NCI-H1092 treated with DMSO at 0.1 percent for 48 hours (cell line): Measurements from ENCODE around the gene BLM.
"Not testable (repeated sequence)": the region's sequence is repeated elsewhere in the genome, so short reads cannot be mapped to it uniquely, and the experiment has no call there.

Experiments used
- DNase-seq: peaks from one replicate; lab custom pipeline; 2025; lab: John Stamatoyannopoulos, UW

BLM gene

DNA sequence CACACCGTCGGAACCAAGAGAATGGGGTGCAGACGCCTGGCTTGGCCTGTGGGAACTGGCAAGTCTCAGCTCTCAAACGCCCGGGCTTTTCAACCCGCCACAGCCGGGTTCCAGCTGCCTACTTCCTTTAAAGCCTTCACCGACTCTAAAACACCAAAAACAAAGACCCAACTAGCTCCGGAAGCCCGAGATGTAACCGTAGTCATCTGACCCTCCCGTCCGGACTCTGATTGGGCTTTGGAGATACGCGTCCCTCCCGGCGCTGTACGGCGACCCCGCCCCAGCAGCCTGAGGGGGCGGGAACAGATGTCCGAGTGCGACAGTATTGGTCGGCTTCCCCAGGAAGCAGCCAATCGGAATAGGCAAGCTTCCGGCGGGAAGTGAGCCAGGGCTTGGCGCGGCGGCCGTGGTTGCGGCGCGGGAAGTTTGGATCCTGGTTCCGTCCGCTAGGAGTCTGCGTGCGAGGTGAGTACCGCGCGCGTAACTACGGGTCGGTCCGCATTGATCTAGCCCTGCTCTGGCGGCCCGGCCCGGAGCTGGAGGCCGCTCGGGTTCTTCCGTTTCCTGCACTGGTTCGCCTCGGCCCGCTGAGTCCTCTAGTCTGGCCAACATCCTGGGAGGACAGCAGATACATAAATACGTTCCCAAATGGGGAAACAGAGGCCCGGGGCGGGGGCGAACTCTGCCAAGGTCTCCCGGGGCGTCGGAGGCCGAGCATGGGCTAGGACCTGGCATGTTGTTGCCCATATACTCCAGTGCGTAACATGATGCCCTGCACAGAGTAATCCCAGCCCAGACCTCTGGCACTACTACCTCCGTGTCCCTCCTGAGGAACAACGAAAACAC is at the start of gene BLM:
BLM (plus strand) TSS at position 371 of the 846 bp plus-strand sequence. CDS start 30,047 bp downstream, outside the sequence.
- peak; percentile 95 for DNase-seq

DNA sequence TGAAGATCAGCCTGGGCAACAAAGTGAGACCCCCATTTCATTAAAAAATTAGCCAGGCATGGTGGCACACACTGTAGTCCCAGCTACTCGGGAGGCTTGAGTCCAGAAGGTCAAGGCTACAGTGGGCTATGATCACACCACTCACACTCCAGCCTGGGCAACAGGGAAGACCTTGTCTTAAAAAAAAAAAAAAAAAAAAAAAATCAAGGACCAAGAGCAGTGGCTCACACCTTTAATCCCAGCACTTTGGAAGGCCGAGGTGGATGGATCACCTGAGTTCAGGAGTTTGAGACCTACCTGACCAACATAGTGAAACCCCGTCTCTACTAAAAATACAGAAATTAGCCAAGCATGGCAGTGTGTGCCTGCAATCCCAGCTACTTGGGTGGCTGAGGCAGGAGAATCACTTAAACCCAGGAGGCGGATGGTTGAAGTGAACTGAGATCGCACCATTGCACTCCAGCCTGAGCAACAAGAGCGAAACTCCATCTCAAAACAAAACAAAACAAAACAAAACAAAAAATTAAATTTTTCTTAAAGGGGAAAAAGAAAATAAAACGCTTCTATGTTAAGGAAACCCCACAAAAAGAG is 49.3 kb upstream of the BLM start:
- not testable (repeated sequence) for DNase-seq

DNA sequence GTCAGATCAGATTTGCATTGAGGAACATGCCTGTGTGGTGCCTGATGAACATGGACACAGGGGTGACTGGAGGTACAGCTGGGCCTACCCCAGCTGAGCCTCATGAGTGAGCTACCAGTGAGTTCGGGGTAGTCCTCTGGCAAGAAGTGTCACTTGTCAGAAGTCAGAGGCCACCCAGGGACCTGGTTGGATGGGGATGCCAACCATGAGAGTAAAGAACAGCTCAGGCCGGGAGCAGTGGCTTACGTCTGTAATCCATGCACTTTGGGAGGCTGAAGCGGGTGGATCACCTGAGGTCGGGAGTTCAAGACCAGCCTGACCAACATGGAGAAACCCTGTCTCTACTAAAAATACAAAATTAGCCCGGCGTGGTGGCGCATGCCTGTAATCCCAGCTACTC is 46.5 kb upstream of the BLM start:
- DNase-seq = not testable (repeated sequence)

DNA sequence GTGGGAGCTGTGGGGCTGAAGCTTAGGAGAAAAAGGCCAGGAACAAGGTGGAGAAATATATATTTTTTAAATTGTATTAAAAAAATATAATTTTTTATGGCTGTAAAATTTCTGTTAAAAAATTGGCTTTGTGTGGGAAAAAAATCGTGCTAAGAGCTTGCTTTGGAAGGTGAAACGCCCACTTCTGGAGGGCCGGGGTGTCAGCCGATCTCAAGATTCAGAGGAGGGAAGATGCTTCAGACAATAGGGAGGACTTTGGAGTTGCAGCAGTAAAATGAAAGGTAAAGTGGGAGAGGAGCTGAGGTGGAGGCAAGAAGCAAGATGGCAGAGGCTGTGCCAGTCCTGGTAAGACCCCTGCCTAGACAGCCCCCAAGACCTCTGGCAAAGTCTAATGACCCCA is 45.9 kb upstream of the BLM start:
- DNase-seq = no peak

GRCh38 chr15:90673357-90673756 is 43.8 kb upstream of the BLM start:
- DNase-seq = not testable (repeated sequence)

DNA sequence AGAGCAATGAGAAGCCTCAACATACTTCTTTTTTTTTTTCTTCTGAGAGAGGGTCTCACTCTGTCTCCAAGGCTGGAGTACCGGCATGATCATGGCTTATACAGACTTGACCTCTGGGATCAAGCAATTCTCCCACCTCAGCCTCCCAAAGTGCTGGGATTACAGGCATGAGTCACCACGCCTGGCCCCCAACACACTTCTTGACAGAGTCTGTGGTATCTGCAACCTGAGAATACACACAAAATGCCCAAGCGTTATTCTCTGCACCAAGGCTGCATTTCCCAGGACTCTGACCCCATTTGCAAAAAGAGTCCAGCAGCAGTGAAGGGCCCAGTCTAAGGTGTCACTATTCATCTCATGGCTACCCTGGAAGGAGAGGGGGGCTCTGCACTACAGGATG is 42.7 kb upstream of the BLM start:
- DNase-seq = no peak

- DNase-seq = no peak
Observed at GRCh38 chr15:90675464-90675863, 41.7 kb upstream of the BLM start.

GRCh38 chr15:90677807-90678790 is 39.0 kb upstream of the BLM start:
- DNase-seq = no peak

DNA sequence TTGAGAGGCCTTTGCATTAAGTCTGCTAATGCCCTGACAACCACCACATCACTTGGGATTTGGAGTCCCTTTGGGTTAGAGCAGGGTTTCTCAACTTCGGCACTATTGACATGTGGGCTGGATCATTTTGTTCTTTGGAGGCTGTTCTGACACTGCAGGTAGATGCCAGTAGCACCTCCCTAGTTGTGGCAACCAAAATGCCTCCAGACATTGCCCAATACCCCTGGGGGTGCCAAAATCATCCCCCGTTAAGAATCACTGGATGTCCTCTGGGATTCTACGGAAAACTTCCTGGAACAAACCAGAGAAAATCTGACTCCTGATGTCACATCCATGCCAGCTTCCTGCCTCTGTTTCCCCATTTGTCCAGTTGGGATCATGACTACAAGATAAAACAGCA is 37.2 kb upstream of the BLM start:
- DNase-seq = no peak

GRCh38 chr15:90680371-90680935 is 36.7 kb upstream of the BLM start:
- DNase-seq = no peak

DNA sequence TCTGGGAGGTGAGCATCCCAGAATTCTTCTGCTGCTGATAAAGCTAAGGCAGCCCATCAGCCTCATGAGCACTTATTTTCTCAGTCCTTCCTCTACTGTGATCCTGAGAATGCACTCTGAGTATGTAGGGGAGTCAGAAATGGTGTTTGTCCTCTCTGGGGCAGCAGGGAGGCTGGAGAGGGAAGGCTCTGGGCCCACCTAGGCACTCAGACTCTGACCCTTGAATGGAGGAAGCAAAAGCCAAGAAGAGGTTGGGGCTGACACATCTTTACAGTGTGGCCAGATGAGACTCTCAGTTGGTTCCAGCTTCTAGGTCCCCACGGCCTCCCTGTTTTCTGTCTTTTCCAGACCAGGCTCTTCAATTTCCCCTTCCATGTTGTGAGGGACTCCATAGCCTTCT is 36.1 kb upstream of the BLM start:
- no peak for DNase-seq

GRCh38 chr15:90681480-90681879 is 35.7 kb upstream of the BLM start:
- no peak for DNase-seq

- no peak for DNase-seq
Observed at GRCh38 chr15:90683371-90683770, 33.8 kb upstream of the BLM start.

DNA sequence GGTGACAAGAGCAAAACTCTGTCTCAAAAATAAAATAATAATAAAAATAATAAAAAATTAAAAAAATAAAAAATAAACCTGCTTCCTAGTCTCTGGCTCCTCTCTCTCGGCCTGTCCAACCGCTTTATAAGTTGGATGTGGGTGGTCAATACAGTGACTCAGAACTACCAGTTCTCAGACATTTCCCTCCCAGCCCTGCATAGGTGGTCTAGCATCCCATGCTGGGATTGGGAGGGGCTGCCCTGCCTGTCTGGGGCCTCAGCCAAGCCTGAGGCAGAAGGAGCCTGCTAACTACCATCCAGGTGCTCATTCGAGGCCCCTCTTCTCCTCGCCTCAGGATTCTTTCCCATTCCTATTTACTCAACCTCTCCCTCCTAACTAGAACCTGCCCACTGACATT is 33.3 kb upstream of the BLM start:
- DNase-seq = no peak

DNA sequence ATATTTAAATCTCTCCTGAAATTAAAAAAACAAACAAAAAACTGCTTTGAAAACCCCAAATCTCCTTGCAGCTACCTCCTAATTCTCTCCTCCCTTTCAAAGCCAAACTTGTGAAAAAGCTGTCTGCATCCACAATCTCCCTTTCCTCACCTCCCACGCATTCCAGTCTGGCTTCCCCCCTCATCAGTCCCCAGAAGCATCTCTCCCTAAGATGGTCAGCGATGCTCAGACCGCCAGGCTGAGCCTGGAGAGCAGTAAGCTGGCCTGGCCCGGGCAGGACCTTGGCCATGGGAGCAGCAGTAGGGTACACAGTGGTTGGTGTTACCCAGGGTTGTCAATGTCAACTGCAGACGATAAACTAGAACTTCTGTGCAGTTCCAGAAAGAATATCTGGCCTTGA is 32.9 kb upstream of the BLM start:
- DNase-seq = no peak

DNA sequence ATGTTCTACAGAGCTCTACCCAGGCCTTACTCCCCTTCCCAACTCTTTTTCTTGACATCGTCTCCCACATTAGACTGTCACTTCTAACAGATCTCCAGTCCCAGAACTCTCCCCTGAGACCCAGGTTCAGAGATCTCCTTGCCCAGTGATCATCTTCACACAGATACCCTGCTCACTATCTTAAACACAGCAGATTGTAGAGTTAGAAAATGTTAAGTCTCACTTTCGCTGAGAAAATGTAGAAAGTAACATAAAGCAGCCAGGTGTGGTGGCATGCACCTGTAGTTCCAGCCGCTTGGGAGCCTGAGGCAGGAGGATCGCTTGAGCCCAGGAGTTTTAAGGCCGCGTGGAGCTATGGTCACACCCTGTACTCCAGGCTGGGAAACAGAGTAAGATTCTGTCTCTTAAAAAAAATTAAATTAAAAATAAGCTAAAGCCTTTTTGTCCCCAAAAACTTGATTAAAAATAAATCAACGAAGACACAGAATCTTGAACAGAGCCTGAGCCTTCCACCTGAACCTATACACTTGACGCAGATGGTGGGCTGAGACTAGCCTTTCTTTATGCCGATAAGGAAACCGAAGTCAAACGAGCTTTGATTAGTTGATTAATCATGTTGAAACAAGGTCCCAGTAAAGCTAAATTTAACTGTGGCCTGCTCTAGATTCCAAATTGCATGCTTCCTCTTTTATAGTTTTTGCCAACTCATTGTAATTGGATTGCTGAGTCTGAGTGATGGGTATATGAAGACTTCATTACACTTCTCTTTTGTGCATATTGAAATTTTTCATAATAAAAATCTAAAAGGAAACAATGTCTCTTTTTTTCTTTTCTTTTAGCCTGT is 31.3 kb upstream of the BLM start:
- DNase-seq = no peak

GRCh38 chr15:90686435-90687218 is 30.5 kb upstream of the BLM start:
- no peak for DNase-seq

- not testable (repeated sequence) for DNase-seq
Observed at GRCh38 chr15:90689326-90689961, 27.7 kb upstream of the BLM start.

DNA sequence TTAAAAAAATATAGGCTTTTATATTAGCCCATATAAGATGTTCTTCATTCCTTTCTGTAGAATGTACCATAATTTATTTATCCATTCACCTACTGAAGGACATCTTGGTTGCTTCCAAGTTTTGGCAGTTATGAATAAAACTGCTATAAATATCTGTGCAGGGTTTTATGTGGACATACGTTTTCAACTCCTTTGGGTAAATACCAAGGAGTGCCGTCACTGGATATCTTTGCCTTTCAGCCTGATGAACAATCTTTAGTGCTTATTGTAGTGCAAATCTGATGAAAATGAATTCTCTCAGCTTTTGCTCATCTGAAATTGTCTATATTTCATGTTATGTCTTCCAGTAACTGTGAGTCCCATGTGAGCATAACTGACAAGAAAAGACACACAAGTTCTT is 26.6 kb upstream of the BLM start:
- DNase-seq = no peak

DNA sequence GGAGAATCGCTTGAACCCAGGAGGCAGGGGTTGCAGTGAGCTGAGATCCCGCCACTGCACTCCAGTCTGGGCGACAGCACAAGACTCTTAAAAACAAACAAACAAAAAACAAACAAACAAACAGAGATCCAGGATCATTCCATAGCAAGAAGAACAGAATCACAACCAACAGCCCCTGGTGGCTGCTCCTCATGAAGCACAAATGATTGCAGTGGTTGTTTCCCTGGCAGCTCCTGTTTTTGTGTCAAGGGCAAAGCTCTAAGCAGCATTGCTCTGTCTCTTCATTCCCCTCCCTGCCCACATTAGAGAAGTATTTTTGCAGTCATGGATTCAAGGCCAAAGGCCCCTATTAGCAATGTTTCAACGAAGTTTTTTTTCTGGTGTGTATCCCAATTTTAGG is 25.8 kb upstream of the BLM start:
- no peak for DNase-seq
